HL-60 (cell line): Measurements from ENCODE around the gene ZNF561.

Experiments used
- POLR2AphosphoS5 ChIP-seq: IDR thresholded peaks from 2 replicates; pipeline ENCODE4 v1.6.1; 2012; ENCODE audit warnings: low read depth
- TF ChIP-seq, protein P1 (sequence below): IDR thresholded peaks from one replicate; pipeline ENCODE4 v1.5.1; 2011; ENCODE audit warnings: low read length, control low read depth, inconsistent platforms; ENCODE audit not compliant: insufficient read depth

DNA sequence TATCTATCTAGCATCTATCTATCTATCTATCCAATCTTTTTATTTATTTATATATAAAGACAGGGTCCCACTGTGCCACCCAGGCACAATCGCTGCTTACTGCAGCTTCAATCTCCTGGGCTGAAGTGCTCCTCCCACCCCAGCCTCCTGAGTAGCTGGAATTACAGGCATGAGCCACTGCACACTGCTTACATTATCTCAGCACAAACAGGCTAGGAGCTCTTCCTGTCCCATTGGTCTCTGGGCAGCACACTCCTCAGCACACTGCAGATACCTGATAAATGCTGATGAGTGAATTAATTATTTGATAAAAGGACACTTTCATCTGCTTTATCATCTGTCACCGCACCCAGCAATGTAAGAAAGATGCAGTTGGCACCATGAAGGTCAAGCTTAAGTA, 37.7 kb upstream of the ZNF561 start:
- TF ChIP-seq, protein P1, sequence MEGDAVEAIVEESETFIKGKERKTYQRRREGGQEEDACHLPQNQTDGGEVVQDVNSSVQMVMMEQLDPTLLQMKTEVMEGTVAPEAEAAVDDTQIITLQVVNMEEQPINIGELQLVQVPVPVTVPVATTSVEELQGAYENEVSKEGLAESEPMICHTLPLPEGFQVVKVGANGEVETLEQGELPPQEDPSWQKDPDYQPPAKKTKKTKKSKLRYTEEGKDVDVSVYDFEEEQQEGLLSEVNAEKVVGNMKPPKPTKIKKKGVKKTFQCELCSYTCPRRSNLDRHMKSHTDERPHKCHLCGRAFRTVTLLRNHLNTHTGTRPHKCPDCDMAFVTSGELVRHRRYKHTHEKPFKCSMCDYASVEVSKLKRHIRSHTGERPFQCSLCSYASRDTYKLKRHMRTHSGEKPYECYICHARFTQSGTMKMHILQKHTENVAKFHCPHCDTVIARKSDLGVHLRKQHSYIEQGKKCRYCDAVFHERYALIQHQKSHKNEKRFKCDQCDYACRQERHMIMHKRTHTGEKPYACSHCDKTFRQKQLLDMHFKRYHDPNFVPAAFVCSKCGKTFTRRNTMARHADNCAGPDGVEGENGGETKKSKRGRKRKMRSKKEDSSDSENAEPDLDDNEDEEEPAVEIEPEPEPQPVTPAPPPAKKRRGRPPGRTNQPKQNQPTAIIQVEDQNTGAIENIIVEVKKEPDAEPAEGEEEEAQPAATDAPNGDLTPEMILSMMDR, result no peak
- no peak for TF ChIP-seq POLR2AphosphoS5
